Activated CD4-positive, alpha-beta T cell treated with anti-CD3 and anti-CD28 coated beads, Interleukin-2, amount 10 ng/mL, durations not matched to agents 7 days and 5 days (primary cell): Measurements from ENCODE around the gene FAM227A. TPM values are rescaled to one million over a fixed set of nuclear protein-coding genes. Genes with fewer than 3 reads are reported as not detected.
"Not testable (repeated sequence)": the region's sequence is repeated elsewhere in the genome, so short reads cannot be mapped to it uniquely, and the experiment has no call there.

Experiments used
- CTCF ChIA-PET: fragments of 350-600 bp; sonication (Branson Sonifier 250); formaldehyde crosslinking; loops from one replicate; lab custom pipeline; 2021; ENCODE audit warnings: antibody characterized with exemption; lab: Charles Lee
- POLR2A ChIA-PET: fragments of 350-600 bp; sonication (Branson Sonifier 250); formaldehyde crosslinking; loops from one replicate; lab custom pipeline; 2021; ENCODE audit warnings: antibody characterized with exemption; lab: Charles Lee
- DNase-seq: peaks from one replicate; pipeline ENCODE4 v3.0.0-alpha.2; 2020
- H3K27ac Mint-ChIP-seq: one replicate; pipeline ENCODE4 v1.8.0; 2021; ENCODE audit warnings: mild to moderate bottlenecking, moderate library complexity, mixed read lengths
- H3K27me3 Mint-ChIP-seq: one replicate; pipeline ENCODE4 v1.8.0; 2021; ENCODE audit warnings: mixed read lengths
- H3K36me3 Mint-ChIP-seq: one replicate; pipeline ENCODE4 v1.8.0; 2021; ENCODE audit warnings: low read depth, mixed read lengths
- H3K4me1 Mint-ChIP-seq: one replicate; pipeline ENCODE4 v1.8.0; 2021; ENCODE audit warnings: mixed read lengths
- H3K4me3 Mint-ChIP-seq: one replicate; pipeline ENCODE4 v1.8.0; 2021; ENCODE audit warnings: mild to moderate bottlenecking, moderate library complexity, mixed read lengths
- H3K9me3 Mint-ChIP-seq: one replicate; pipeline ENCODE4 v1.8.0; 2021; ENCODE audit warnings: mixed read lengths
- total RNA-seq, 2 experiments: library from RNA; stranded (reverse); gene quantifications; one replicate each; pipeline ENCODE4 v1.2.3, GENCODE V29; 2021

Gene FAM227A
- total RNA-seq, 2 experiments from 2014 or later: 0.02 TPM; not detected in 1

DNA sequence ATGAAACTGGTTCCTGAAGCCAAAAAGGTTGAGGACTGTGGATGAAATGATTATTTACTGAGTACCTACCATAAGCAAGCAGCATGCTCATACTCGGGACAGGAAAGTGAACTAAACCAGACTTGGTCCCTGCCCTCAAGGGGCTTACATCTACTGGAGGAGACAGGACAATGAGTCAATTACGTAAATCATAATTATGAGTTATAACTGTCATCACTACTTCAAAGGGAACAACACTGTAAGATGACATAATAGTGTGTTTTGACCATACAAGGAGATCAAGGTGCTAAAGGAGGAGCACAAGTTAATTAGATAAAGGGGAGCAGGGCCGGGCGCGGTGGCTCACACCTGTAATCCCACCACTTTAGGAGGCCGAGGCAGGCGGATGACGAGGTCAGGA lies 2.5 kb downstream of the FAM227A start:
- H3K4me1 Mint-ChIP-seq: peaks cover 21% of the 10 kb centered on the region
- CTCF ChIA-PET: interaction anchor here (1.2 kb wide), 1 partner anchor 32 kb away, joined by 3 read pairs; no protein-coding TSS in a partner anchor
- no peaks in the 10 kb centered on the region for H3K9me3 Mint-ChIP-seq
- POLR2A ChIA-PET: no interaction called here
- no peaks in the 10 kb centered on the region for H3K36me3 Mint-ChIP-seq
- no peak for DNase-seq
- H3K27me3 Mint-ChIP-seq: no peaks in the 10 kb centered on the region
- H3K4me3 Mint-ChIP-seq: no peak overlapping the region
- no peak overlapping the region for H3K27ac Mint-ChIP-seq

DNA sequence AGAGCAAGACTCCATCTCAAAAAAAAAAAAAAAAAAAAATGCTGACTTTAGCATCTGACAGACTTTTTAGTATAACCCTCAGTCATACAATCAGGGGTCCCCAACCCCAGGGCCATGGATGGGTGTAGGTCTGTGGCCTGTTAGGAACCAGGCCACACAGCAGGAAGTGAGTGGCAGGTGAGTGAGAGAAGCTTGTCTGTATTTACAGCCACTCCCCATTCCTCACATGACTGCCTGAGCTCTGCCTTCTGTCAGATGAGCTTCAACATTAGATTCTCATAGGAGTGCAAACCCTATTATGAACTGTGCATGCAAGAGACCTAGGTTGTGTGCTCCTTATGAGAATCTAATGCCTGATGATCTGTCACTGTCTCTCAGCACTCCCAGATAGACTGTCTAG lies 3.3 kb downstream of the FAM227A start:
- peak; percentile 14 for DNase-seq
- H3K27ac Mint-ChIP-seq: no peak overlapping the region
- ChIA-PET CTCF (interaction anchor here (1.2 kb wide), 1 partner anchor 31 kb away, joined by 3 read pairs; no protein-coding TSS in a partner anchor), POLR2A (no interaction called here)
- H3K27me3 Mint-ChIP-seq: peaks cover 2% of the 10 kb centered on the region
- no peaks in the 10 kb centered on the region for H3K9me3 Mint-ChIP-seq
- H3K36me3 Mint-ChIP-seq: no peaks in the 10 kb centered on the region
- no peak overlapping the region for H3K4me3 Mint-ChIP-seq
- peaks cover 14% of the 10 kb centered on the region for H3K4me1 Mint-ChIP-seq

DNA sequence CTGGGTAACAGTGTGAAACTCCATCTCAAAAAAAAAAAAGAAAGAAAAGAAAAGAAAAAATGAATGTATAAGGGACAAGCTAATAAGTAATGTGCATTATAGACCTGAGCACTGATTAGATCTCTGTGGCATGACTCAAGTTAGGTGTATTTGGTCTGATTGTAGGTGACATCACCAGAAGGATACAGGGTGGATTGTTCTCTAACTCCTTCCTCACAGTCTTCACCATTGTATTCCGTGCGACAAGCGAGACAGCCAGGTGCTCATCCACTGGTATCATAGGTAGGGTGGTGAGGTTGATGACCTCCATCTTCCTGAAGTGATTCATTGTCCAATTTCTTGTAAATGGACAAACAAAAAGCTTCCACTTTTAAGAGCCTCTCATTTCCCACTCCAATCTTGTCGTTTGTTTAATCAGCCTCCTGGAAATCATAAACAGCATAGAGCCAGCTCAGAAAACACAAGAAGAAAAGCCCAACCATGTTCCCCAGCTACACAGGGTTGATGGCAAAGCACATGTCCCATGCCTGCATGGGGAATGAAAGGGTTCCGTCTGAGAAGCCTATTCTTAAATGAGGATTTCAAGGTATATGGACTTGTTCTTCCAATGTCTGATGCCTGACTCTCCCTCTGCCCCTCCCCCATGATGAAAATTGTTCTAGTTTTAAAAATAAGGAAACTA lies 6.2 kb downstream of the FAM227A start:
- no peaks in the 10 kb centered on the region for H3K9me3 Mint-ChIP-seq

GRCh38 chr22:38645430-38645829 lies 10.8 kb downstream of the FAM227A start:
- H3K9me3 Mint-ChIP-seq: no peaks in the 10 kb centered on the region
- CTCF ChIA-PET: no interaction called here

More for the DNA sequence above, 6.2 kb downstream of the FAM227A start:
- Mint-ChIP-seq H3K4me1 (peaks cover 4% of the 10 kb centered on the region), H3K27ac (no peak overlapping the region), H3K4me3 (no peak overlapping the region), H3K27me3 (peaks cover 2% of the 10 kb centered on the region), H3K36me3 (no peaks in the 10 kb centered on the region)
- DNase-seq: no peak
- POLR2A ChIA-PET: no interaction called here
- CTCF ChIA-PET: interaction anchor here (0.7 to 1.0 kb wide), 3 partner anchors 11 to 753 kb away, joined by 3 read pairs; partner anchors contain the start of gene TOMM22

DNA sequence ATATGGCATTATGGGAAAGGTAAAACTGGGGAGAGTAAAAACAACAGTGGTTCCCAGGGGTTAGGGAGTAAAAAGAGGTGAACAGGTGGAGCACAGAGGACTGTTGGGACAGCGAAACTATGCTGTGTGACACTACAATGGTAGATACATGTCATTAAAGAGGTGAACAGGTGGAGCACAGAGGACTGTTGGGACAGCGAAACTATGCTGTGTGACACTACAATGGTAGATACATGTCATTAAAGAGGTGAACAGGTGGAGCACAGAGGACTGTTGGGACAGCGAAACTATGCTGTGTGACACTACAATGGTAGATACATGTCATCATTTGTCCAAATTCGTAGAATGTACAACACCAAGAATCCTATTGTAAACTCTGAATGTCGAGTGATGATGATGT lies 11.9 kb downstream of the FAM227A start:
- H3K27ac Mint-ChIP-seq, H3K36me3 Mint-ChIP-seq, H3K9me3 Mint-ChIP-seq, DNase-seq, POLR2A ChIA-PET, H3K4me3 Mint-ChIP-seq, CTCF ChIA-PET, H3K27me3 Mint-ChIP-seq, H3K4me1 Mint-ChIP-seq: not testable (repeated sequence)

More at GRCh38 chr22:38645430-38645829, 10.8 kb downstream of the FAM227A start:
- no peak overlapping the region for H3K4me3 Mint-ChIP-seq
- H3K27me3 Mint-ChIP-seq: peaks cover 2% of the 10 kb centered on the region
- DNase-seq: no peak
- H3K36me3 Mint-ChIP-seq: no peaks in the 10 kb centered on the region
- H3K27ac Mint-ChIP-seq: no peak overlapping the region
- POLR2A ChIA-PET: no interaction called here
- H3K4me1 Mint-ChIP-seq: no peaks in the 10 kb centered on the region

DNA sequence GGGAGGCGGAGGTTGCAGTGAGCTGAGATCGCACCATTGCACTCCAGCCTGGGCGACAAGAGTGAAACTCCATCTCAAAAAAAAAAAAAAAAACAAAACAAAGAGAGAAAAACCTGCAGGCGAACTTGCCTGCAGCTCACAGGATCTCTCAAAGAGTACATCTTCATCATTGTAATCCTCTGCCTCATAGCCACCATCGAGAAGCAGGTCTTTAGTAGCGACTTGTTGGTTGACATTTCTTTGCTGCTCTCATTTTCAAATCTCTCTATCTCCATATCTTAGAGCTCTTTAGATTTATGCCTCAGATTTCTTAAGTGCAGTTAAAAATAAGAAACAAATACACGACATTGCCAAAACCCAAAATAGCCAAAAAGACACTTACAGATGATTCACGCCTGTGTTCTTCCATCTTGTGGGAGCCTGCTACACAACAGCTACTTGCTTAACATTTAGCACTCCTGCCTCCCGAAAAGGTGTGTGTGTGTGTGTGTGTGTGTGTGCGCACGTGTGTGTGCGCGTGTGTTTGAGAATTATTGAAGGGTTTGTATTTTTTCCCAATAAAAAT lies 14.6 kb downstream of the FAM227A start:
- Mint-ChIP-seq H3K4me1 (no peaks in the 10 kb centered on the region), H3K27me3 (no peaks in the 10 kb centered on the region), H3K27ac (no peak overlapping the region), H3K9me3 (no peaks in the 10 kb centered on the region), H3K36me3 (no peaks in the 10 kb centered on the region), H3K4me3 (no peak overlapping the region)
- ChIA-PET POLR2A (no interaction called here), CTCF (interaction anchor here (0.6 kb wide), 2 partner anchors 14 to 628 kb away, joined by 3 read pairs; no protein-coding TSS in a partner anchor)
- no peak for DNase-seq

GRCh38 chr22:38638728-38639127 lies 17.5 kb downstream of the FAM227A start:
- ChIA-PET POLR2A (no interaction called here), CTCF (interaction anchor here (1.2 kb wide), 2 partner anchors 18 to 43 kb away, joined by 4 read pairs; partner anchors contain the start of gene TOMM22)
- no peak for DNase-seq
- Mint-ChIP-seq H3K27ac (no peak overlapping the region), H3K36me3 (no peaks in the 10 kb centered on the region), H3K9me3 (no peaks in the 10 kb centered on the region), H3K27me3 (peaks cover 6% of the 10 kb centered on the region), H3K4me1 (no peaks in the 10 kb centered on the region), H3K4me3 (no peak overlapping the region)

GRCh38 chr22:38638216-38638615 lies 18.0 kb downstream of the FAM227A start:
- CTCF ChIA-PET: interaction anchor here (1.2 kb wide), 2 partner anchors 17 to 44 kb away, joined by 4 read pairs; partner anchors contain the start of gene TOMM22
- no peak overlapping the region for H3K27ac Mint-ChIP-seq

DNA sequence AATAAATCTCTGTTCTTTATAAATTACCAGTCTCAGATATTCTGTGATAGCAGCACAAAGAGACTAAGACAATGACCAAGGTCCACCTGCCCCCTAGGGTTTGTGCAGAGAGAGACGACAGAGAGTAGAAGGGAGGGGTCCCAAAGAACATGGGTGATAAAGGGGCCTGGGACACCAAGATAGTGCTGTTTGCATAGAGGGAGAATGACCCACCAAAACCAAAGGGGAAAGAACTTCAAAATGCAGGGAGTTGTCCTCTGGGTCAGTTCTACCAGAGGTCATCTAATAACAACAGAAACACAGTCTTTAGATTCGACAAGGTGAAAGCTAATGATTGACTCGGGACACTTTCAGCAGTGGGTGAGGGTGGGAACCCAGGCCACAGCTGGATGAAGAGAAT lies 23.7 kb downstream of the FAM227A start:
- peaks cover 17% of the 10 kb centered on the region for H3K4me1 Mint-ChIP-seq
- H3K27me3 Mint-ChIP-seq: peaks cover 6% of the 10 kb centered on the region
- ChIA-PET CTCF (no interaction called here), POLR2A (no interaction called here)
- H3K36me3 Mint-ChIP-seq: no peaks in the 10 kb centered on the region
- H3K27ac Mint-ChIP-seq: peak overlapping the region; percentile 39
- DNase-seq: no peak
- no peak overlapping the region for H3K4me3 Mint-ChIP-seq
- H3K9me3 Mint-ChIP-seq: no peaks in the 10 kb centered on the region

More at GRCh38 chr22:38638216-38638615, 18.0 kb downstream of the FAM227A start:
- POLR2A ChIA-PET: no interaction called here
- no peaks in the 10 kb centered on the region for H3K4me1 Mint-ChIP-seq
- H3K36me3 Mint-ChIP-seq: no peaks in the 10 kb centered on the region
- no peaks in the 10 kb centered on the region for H3K9me3 Mint-ChIP-seq
- no peak overlapping the region for H3K4me3 Mint-ChIP-seq
- H3K27me3 Mint-ChIP-seq: peaks cover 6% of the 10 kb centered on the region
- no peak for DNase-seq

DNA sequence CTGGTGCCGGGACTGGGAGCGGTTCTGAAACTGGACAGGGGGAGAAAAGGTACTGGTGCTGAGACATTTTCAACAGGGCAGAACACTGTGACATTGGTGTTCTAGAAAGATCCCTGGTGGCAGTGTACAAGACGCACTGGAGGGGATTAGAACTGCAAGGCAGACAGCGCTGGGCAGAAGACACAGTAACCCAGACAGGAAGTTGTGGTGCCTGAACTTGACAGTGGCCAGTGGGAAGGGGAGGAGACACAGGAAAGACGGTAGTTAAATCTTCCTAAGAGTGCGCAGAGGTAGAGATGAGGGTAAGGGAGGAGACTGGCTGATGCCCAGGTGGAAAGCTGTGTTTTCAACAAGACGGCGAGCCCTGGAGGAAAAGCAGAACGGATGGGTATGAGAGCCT lies 24.5 kb downstream of the FAM227A start:
- Mint-ChIP-seq H3K27me3 (peaks cover 6% of the 10 kb centered on the region), H3K4me3 (peak overlapping the region; percentile 4), H3K9me3 (no peaks in the 10 kb centered on the region), H3K27ac (peak overlapping the region; percentile 54), H3K36me3 (no peaks in the 10 kb centered on the region), H3K4me1 (peaks cover 17% of the 10 kb centered on the region)
- ChIA-PET POLR2A (no interaction called here), CTCF (no interaction called here)
- DNase-seq: peak; percentile 34

DNA sequence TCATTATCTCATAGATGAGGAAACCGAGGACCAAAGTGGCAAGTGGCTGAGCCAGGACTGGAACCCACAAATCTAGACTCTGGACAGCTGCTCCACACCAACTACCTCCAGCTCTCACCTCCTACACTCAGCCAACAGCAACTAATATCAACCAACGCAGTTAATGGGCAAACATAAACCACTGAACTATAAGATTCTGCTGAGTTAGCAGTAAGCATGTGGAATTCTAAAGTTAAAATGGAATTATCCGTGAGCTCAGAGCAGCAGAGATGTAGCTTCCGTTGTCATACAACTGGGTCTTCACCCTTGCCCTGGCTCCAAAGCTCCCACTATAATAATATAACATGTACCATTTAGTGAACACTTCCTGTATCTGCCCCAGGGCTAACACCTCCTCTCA lies 27.1 kb downstream of the FAM227A start:
- no peaks in the 10 kb centered on the region for H3K9me3 Mint-ChIP-seq
- H3K4me1 Mint-ChIP-seq: peaks cover 17% of the 10 kb centered on the region
- no peaks in the 10 kb centered on the region for H3K27me3 Mint-ChIP-seq
- ChIA-PET CTCF (no interaction called here), POLR2A (no interaction called here)
- H3K4me3 Mint-ChIP-seq: no peak overlapping the region
- no peak for DNase-seq
- H3K27ac Mint-ChIP-seq: no peak overlapping the region
- H3K36me3 Mint-ChIP-seq: no peaks in the 10 kb centered on the region

- Mint-ChIP-seq H3K36me3 (no peaks in the 10 kb centered on the region), H3K4me3 (no peak overlapping the region), H3K27me3 (no peaks in the 10 kb centered on the region), H3K4me1 (peaks cover 17% of the 10 kb centered on the region), H3K27ac (no peak overlapping the region), H3K9me3 (no peaks in the 10 kb centered on the region)
- ChIA-PET POLR2A (no interaction called here), CTCF (interaction anchor here (0.6 kb wide), 1 partner anchor 16 kb away, joined by 3 read pairs; no protein-coding TSS in a partner anchor)
- no peak for DNase-seq
Measured at GRCh38 chr22:38628444-38628843, 27.7 kb downstream of the FAM227A start.

DNA sequence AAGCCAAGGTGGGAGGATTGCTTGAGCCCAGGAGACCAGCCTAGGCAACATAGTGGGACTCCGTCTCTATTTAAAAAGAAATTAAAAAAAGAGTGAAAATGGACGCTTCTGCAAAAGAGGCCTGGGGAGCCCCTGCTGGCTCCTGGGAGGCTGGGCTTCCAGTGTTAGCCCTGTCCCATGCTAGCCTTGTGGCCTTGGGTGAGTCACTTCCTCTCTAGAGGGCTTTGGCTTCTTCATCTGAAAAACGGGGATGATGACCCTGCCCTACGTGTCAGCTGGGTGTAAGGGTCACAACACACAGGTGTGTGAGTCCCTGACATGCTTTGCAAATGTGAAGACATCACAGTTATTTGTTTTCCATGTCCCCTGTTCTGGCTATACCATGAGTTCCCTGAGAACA lies 32.8 kb downstream of the FAM227A start:
- DNase-seq: no peak
- H3K9me3 Mint-ChIP-seq: peaks cover 3% of the 10 kb centered on the region
- H3K36me3 Mint-ChIP-seq: no peaks in the 10 kb centered on the region
- H3K27me3 Mint-ChIP-seq: peaks cover 2% of the 10 kb centered on the region
- ChIA-PET POLR2A (no interaction called here), CTCF (interaction anchor here (0.5 kb wide), 1 partner anchor 194 kb away, joined by 3 read pairs; no protein-coding TSS in a partner anchor)
- no peak overlapping the region for H3K4me3 Mint-ChIP-seq
- H3K4me1 Mint-ChIP-seq: no peaks in the 10 kb centered on the region
- H3K27ac Mint-ChIP-seq: no peak overlapping the region
